ENCODE data around the gene IL36B.

- TF ChIP-seq, protein P1, sequence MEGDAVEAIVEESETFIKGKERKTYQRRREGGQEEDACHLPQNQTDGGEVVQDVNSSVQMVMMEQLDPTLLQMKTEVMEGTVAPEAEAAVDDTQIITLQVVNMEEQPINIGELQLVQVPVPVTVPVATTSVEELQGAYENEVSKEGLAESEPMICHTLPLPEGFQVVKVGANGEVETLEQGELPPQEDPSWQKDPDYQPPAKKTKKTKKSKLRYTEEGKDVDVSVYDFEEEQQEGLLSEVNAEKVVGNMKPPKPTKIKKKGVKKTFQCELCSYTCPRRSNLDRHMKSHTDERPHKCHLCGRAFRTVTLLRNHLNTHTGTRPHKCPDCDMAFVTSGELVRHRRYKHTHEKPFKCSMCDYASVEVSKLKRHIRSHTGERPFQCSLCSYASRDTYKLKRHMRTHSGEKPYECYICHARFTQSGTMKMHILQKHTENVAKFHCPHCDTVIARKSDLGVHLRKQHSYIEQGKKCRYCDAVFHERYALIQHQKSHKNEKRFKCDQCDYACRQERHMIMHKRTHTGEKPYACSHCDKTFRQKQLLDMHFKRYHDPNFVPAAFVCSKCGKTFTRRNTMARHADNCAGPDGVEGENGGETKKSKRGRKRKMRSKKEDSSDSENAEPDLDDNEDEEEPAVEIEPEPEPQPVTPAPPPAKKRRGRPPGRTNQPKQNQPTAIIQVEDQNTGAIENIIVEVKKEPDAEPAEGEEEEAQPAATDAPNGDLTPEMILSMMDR (IDR thresholded peaks at IDR 0.05; ENCODE audit: low read depth, low read length, poor library complexity, severe bottlenecking): no peak
- no peak for TF ChIP-seq EZH2phosphoT487 (IDR thresholded peaks at IDR 0.05; ENCODE audit: borderline replicate concordance, low read length)
These were observed 3.9 kb upstream of the IL36B start for GRCh38 chr2:113056521-113056920.

Data from DOHH2 (cell line).